Stimulated activated naive CD8-positive, alpha-beta T cell treated with anti-CD3 and anti-CD28 coated beads, Interleukin-15, amount 100 ng/mL, for 72 hours (primary cell): ENCODE data around the gene CACNG3.
"Not testable (repeated sequence)": the region's sequence is repeated elsewhere in the genome, so short reads cannot be mapped to it uniquely, and the experiment has no call there.

ENCODE experiments used
- ATAC-seq: fragments of 150-1000 bp; cut with Tn5 transposase; 2 replicates; pipeline ENCODE4 v1.10.0; 2021; ENCODE audit warnings: mild to moderate bottlenecking, moderate library complexity
- DNase-seq, 2 donors: peaks; one replicate each; pipeline ENCODE4 v3.0.0; 2021 to 2022
- H3K27ac Mint-ChIP-seq, 2 donors: one replicate each; pipeline ENCODE4 v1.8.0; 2022; ENCODE audit warnings: mild to moderate bottlenecking in 2 of 2, mixed read lengths in 2 of 2, moderate library complexity in 2 of 2
- H3K27me3 Mint-ChIP-seq: one replicate; pipeline ENCODE4 v1.8.0; 2022; ENCODE audit warnings: mixed read lengths
- H3K4me1 Mint-ChIP-seq: one replicate; pipeline ENCODE4 v1.8.0; 2022; ENCODE audit warnings: mild to moderate bottlenecking, mixed read lengths
- H3K4me3 Mint-ChIP-seq, 2 donors: one replicate each; pipeline ENCODE4 v1.8.0; 2022; ENCODE audit warnings: mild to moderate bottlenecking in 2 of 2, mixed read lengths in 2 of 2, moderate library complexity in 1 of 2
- H3K9me3 Mint-ChIP-seq, 2 donors: one replicate each; pipeline ENCODE4 v1.8.0; 2022; ENCODE audit warnings: mixed read lengths in 2 of 2

CACNG3 gene

GRCh38 chr16:24255456-24256371, at the start of gene CACNG3:
CACNG3 (plus strand) TSS chr16:24256335; CDS start chr16:24256755, 420 bp downstream.
- peaks cover 14% of the 10 kb centered on the region for H3K4me1 Mint-ChIP-seq
- ATAC-seq = peak; percentile 72
- H3K9me3 Mint-ChIP-seq = no peaks in the 10 kb centered on the region
- no peak within 1 kb of the TSS for H3K27ac Mint-ChIP-seq
- peaks cover 83% of the 10 kb centered on the region for H3K27me3 Mint-ChIP-seq
- DNase-seq = peak; percentile 49 to 53
- H3K4me3 Mint-ChIP-seq = no peak within 1 kb of the TSS

- Mint-ChIP-seq H3K9me3 (no peaks in the 10 kb centered on the region), H3K27ac (peak overlapping the region in 1 of 2 donors; percentile 21), H3K4me1 (no peaks in the 10 kb centered on the region), H3K27me3 (no peaks in the 10 kb centered on the region), H3K4me3 (no peak overlapping the region)
- no peak for DNase-seq
- no peak for ATAC-seq
Measured at GRCh38 chr16:24206926-24207325, 49.2 kb upstream of the CACNG3 start.

GRCh38 chr16:24208710-24209109, 47.4 kb upstream of the CACNG3 start:
- DNase-seq (no peak), ATAC-seq (no peak)
- Mint-ChIP-seq H3K27me3 (no peaks in the 10 kb centered on the region), H3K4me3 (no peak overlapping the region), H3K27ac (no peak overlapping the region), H3K4me1 (no peaks in the 10 kb centered on the region), H3K9me3 (no peaks in the 10 kb centered on the region)

GRCh38 chr16:24214992-24215391, 41.1 kb upstream of the CACNG3 start:
- H3K27ac Mint-ChIP-seq = peak overlapping the region in 1 of 2 donors; percentile 44
- H3K4me3 Mint-ChIP-seq = no peak overlapping the region

GRCh38 chr16:24216961-24217360, 39.2 kb upstream of the CACNG3 start:
- H3K4me1 Mint-ChIP-seq = no peaks in the 10 kb centered on the region
- no peak for DNase-seq
- H3K4me3 Mint-ChIP-seq = no peak overlapping the region
- H3K9me3 Mint-ChIP-seq = peaks cover 0 to 16% of the 10 kb centered on the region in 2 donors
- H3K27me3 Mint-ChIP-seq = no peaks in the 10 kb centered on the region
- ATAC-seq = no peak
- H3K27ac Mint-ChIP-seq = no peak overlapping the region

More at GRCh38 chr16:24214992-24215391, 41.1 kb upstream of the CACNG3 start:
- Mint-ChIP-seq H3K4me1 (no peaks in the 10 kb centered on the region), H3K27me3 (no peaks in the 10 kb centered on the region), H3K9me3 (peaks cover 0 to 11% of the 10 kb centered on the region in 2 donors)
- ATAC-seq = no peak
- no peak for DNase-seq

- Mint-ChIP-seq H3K4me3 (no peak overlapping the region), H3K27me3 (no peaks in the 10 kb centered on the region), H3K9me3 (peaks cover 0 to 21% of the 10 kb centered on the region in 2 donors), H3K27ac (peak overlapping the region in 1 of 2 donors; percentile 13), H3K4me1 (no peaks in the 10 kb centered on the region)
- DNase-seq (no peak), ATAC-seq (no peak)
Measured at GRCh38 chr16:24217461-24217860, 38.7 kb upstream of the CACNG3 start.

- no peaks in the 10 kb centered on the region for H3K4me1 Mint-ChIP-seq
- H3K4me3 Mint-ChIP-seq = no peak overlapping the region
- H3K27ac Mint-ChIP-seq = no peak overlapping the region
- peaks cover 1 to 24% of the 10 kb centered on the region in 2 donors for H3K9me3 Mint-ChIP-seq
- no peak for ATAC-seq
- DNase-seq = no peak
- no peaks in the 10 kb centered on the region for H3K27me3 Mint-ChIP-seq
Measured at GRCh38 chr16:24218299-24218698, 37.8 kb upstream of the CACNG3 start.

GRCh38 chr16:24221219-24221618, 34.9 kb upstream of the CACNG3 start:
- Mint-ChIP-seq H3K4me1 (no peaks in the 10 kb centered on the region), H3K27ac (no peak overlapping the region), H3K9me3 (peaks cover 4 to 34% of the 10 kb centered on the region in 2 donors), H3K27me3 (peaks cover 2% of the 10 kb centered on the region), H3K4me3 (no peak overlapping the region)
- ATAC-seq (no peak), DNase-seq (no peak)

- Mint-ChIP-seq H3K9me3 (peaks cover under 1 to 9% of the 10 kb centered on the region in 2 donors), H3K4me1 (no peaks in the 10 kb centered on the region), H3K27me3 (peaks cover 6% of the 10 kb centered on the region), H3K27ac (no peak overlapping the region), H3K4me3 (no peak overlapping the region)
- DNase-seq (no peak), ATAC-seq (no peak)
Measured at GRCh38 chr16:24228514-24228913, 27.6 kb upstream of the CACNG3 start.

- H3K4me1 Mint-ChIP-seq = no peaks in the 10 kb centered on the region
- H3K4me3 Mint-ChIP-seq = no peak overlapping the region
- H3K27ac Mint-ChIP-seq = no peak overlapping the region
- peaks cover 13% of the 10 kb centered on the region for H3K27me3 Mint-ChIP-seq
- DNase-seq = no peak
- peaks cover 0 to 8% of the 10 kb centered on the region in 2 donors for H3K9me3 Mint-ChIP-seq
- no peak for ATAC-seq
Measured at GRCh38 chr16:24232936-24233335, 23.2 kb upstream of the CACNG3 start.

- Mint-ChIP-seq H3K4me1 (no peaks in the 10 kb centered on the region), H3K9me3 (peaks cover 15 to 26% of the 10 kb centered on the region in 2 donors), H3K4me3 (no peak overlapping the region), H3K27me3 (peaks cover 13% of the 10 kb centered on the region), H3K27ac (no peak overlapping the region)
- ATAC-seq = no peak
- DNase-seq = no peak
Measured at GRCh38 chr16:24234737-24235136, 21.4 kb upstream of the CACNG3 start.

GRCh38 chr16:24235806-24236205, 20.3 kb upstream of the CACNG3 start:
- Mint-ChIP-seq H3K9me3 (peaks cover 15 to 32% of the 10 kb centered on the region in 2 donors), H3K4me3 (no peak overlapping the region), H3K4me1 (no peaks in the 10 kb centered on the region), H3K27me3 (peaks cover 20% of the 10 kb centered on the region), H3K27ac (no peak overlapping the region)
- DNase-seq (no peak), ATAC-seq (no peak)

- H3K4me3 Mint-ChIP-seq, H3K4me1 Mint-ChIP-seq, ATAC-seq, DNase-seq: not testable (repeated sequence)
- peak overlapping the region in 1 of 2 donors; percentile 76 for H3K27ac Mint-ChIP-seq
- H3K27me3 Mint-ChIP-seq = peaks cover 29% of the 10 kb centered on the region
- peaks cover 15 to 32% of the 10 kb centered on the region in 2 donors for H3K9me3 Mint-ChIP-seq
Measured at GRCh38 chr16:24238846-24239245, 17.3 kb upstream of the CACNG3 start.

GRCh38 chr16:24246911-24247607, 9.1 kb upstream of the CACNG3 start:
- Mint-ChIP-seq H3K4me3 (no peak overlapping the region), H3K27ac (no peak overlapping the region), H3K27me3 (peaks cover 38% of the 10 kb centered on the region), H3K9me3 (no peaks in the 10 kb centered on the region), H3K4me1 (no peaks in the 10 kb centered on the region)
- DNase-seq (no peak), ATAC-seq (no peak)

- DNase-seq = peak; percentile 36 to 39
- H3K4me1 Mint-ChIP-seq = peaks cover 14% of the 10 kb centered on the region
- peak; percentile 78 for ATAC-seq
- no peak overlapping the region for H3K4me3 Mint-ChIP-seq
- no peak overlapping the region for H3K27ac Mint-ChIP-seq
- H3K9me3 Mint-ChIP-seq = no peaks in the 10 kb centered on the region
- peaks cover 61% of the 10 kb centered on the region for H3K27me3 Mint-ChIP-seq
Measured at GRCh38 chr16:24253192-24253591, 2.9 kb upstream of the CACNG3 start.

GRCh38 chr16:24257958-24258357, 1.8 kb downstream of the CACNG3 start:
- no peak overlapping the region for H3K4me3 Mint-ChIP-seq
- DNase-seq (no peak), ATAC-seq (no peak)
- peaks cover 14% of the 10 kb centered on the region for H3K4me1 Mint-ChIP-seq
- H3K27ac Mint-ChIP-seq = no peak overlapping the region
- H3K9me3 Mint-ChIP-seq = no peaks in the 10 kb centered on the region
- H3K27me3 Mint-ChIP-seq = peaks cover 79% of the 10 kb centered on the region
